Activated T-cell treated with anti-CD3 and anti-CD28 coated beads, Interleukin-2, amount 50 U/mL, for 1 hour (primary cell): Measurements from ENCODE around the gene ZBTB1.

Experiments used
- DNase-seq: peaks from one replicate; pipeline ENCODE4 v3.0.0-alpha.2; 2020

The ZBTB1 gene

DNA sequence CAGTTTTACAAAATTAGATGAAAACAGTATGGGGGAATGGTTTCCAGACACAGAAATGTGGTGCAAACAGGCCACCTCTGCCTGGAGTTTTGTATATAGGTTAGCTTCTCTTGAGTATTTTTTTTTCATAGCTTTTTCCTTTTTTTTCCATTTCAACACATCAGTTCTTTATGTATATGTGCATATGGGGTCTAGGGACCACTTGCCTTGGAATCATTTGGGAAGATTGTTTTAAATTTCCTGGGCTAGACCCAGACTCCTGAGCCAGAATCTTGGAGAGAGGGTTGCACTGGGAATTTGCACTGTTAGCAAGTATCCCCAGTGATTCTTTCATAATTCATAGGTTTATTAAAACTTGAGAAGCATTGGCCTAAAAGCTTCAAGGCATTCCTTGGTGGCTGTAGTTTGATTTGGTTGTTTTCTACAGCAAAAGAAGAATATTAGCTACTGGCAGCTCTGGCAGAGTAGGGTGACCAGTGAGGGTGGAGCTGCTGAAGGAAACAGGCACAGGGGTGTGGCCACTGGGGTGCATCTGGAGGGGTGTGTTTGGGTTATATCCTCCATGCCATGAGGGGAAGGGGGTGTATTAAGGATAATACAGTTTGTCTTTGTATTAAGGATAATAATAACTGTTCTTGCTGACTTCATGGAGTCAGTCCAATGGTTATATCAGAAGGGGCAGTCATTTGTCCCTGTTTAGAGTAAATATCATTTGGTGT, 68.0 kb downstream of the ZBTB1 start:
- no peak for DNase-seq

DNA sequence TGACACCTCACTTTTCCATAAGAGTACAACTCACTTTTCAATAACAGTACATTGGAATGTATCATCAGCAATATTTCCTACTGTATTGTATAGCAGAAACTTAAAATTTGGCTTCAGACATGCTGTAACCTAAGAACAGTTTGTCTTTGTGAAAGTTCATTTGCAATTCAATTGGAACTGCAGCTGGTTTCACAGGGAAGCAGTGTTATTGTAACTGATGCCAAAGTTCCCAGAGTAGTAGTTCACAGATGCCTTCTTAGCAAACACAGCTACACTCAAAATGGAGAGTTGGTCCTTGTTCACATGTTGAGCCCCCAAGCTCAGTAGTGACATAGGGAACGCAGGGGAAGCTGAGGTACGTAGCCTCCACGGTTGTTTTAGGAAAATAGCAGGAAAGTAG, 68.5 kb downstream of the ZBTB1 start:
- DNase-seq = no peak
